Measurements from ENCODE around the gene CUL1.

The CUL1 gene

DNA sequence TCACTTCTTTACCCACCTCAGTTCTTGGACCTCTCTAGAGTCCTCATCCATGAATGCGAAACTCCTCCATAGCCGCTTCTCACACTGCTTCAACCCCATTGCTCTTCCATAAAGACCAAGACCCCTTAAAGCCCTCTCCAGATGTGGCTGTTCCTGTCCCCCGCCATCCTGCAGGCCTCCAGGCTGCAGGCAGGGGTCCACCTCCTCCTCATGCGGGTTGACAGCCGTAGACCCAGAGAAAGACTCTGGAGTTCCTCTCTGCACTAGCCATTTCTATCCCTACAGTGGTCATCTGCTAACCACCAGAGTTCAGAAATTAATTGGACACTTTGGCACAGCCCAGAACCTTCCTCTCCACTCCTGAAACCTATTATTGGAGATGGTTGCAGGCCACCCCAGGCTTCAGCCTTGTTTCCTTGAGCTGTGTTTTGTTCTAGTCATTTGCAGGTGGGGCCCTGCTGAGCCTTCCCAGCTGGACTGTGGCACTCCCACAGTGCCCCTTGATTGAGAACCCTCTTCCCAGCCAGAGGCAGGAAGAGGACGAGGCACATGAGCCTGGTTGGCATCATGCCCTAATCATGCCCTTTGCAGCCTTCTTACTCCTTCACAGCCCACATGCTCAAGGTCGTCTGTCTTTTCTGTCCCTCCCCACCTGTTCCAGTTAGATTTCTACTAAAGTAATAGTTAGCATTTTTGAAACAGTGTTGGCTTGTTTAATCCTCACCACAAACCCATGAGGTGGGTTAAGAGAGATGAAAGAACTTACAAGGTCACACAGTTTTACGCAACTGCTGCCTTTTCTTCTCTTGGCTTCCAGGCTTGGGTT, 23.9 kb downstream of the CUL1 start:
- no peak overlapping the region for H3K4me3 ChIP-seq (replicated peaks in 1 of 2; ENCODE audit: low read depth in 2 of 2, low read length in 2 of 2)
- TF ChIP-seq, protein P1, sequence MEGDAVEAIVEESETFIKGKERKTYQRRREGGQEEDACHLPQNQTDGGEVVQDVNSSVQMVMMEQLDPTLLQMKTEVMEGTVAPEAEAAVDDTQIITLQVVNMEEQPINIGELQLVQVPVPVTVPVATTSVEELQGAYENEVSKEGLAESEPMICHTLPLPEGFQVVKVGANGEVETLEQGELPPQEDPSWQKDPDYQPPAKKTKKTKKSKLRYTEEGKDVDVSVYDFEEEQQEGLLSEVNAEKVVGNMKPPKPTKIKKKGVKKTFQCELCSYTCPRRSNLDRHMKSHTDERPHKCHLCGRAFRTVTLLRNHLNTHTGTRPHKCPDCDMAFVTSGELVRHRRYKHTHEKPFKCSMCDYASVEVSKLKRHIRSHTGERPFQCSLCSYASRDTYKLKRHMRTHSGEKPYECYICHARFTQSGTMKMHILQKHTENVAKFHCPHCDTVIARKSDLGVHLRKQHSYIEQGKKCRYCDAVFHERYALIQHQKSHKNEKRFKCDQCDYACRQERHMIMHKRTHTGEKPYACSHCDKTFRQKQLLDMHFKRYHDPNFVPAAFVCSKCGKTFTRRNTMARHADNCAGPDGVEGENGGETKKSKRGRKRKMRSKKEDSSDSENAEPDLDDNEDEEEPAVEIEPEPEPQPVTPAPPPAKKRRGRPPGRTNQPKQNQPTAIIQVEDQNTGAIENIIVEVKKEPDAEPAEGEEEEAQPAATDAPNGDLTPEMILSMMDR (IDR thresholded peaks at IDR 0.05; ENCODE audit: low read depth, low read length) = no peak
- peak in 1 of 2 donors; percentile 22 for DNase-seq (ENCODE audit: low read depth in 2 of 2)

DNA sequence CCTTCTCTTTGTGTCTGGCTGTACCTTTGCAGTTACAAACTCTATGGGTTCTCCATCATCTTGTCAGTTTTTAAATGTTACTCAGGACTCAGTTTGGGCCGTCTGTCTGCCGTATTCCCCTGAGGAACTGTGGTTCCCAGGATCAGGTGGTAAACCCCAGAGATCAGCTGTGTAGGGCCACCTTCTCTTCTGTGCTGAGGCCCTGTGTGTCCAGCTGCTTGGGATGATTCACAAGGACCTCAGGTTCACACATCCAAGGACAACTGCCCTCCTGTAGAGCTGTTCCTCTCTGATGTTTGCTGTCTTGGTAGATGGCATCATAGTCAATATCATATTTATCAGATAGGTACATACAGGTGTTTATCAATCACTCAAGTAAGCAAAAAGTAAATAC, 24.5 kb downstream of the CUL1 start:
- H3K4me3 ChIP-seq (replicated peaks in 1 of 2; ENCODE audit: low read depth in 2 of 2, low read length in 2 of 2) = no peak overlapping the region
- no peak for DNase-seq (ENCODE audit: low read depth in 2 of 2)
- TF ChIP-seq, protein P1 (IDR thresholded peaks at IDR 0.05; ENCODE audit: low read depth, low read length) = no peak

DNA sequence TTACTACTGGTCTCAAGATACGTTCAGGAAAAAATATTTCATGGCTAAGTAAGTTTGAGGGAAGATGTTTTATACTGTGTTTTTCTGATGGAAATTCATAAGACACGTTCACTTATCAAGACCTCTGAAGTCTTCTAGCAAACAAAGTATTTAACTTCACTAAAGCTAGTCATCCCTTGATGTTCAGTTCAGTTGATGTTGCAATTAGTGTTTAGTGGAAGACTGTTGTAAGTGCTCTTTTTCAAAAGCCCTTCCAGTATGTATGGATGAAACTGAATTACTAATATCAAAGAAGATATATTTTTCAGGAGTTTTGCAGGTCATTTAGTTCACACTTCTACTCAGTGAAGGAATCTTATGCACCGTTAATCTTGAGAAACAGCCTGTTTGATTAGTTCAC, 25.1 kb downstream of the CUL1 start:
- DNase-seq (ENCODE audit: low read depth in 2 of 2) = peak; percentile 24 to 35
- H3K4me3 ChIP-seq (replicated peaks in 1 of 2; ENCODE audit: low read depth in 2 of 2, low read length in 2 of 2) = no peak overlapping the region
- TF ChIP-seq, protein P1 (IDR thresholded peaks at IDR 0.05; ENCODE audit: low read depth, low read length) = no peak

DNA sequence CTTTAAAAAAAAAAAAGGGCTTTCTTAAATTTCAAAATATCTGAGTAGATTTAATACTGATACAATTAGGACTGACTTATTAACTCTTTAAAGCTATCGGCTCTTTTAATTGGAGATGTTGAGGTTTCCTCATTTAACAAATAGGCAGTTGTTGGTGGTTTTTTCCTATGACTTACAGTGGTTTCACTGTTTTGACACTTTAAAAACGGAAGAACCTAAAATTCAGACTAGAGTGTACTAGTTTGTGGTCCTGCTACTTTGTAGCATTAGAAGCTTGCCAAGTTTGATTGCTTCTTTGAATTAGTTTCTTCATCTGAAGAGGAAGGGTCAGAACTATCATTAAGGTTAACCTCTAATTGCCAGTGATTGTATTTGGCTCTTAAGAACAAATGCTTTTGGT, 27.7 kb downstream of the CUL1 start:
- TF ChIP-seq, protein P1 (IDR thresholded peaks at IDR 0.05; ENCODE audit: low read depth, low read length) = no peak
- H3K4me3 ChIP-seq (replicated peaks in 1 of 2; ENCODE audit: low read depth in 2 of 2, low read length in 2 of 2) = no peak overlapping the region
- no peak for DNase-seq (ENCODE audit: low read depth in 2 of 2)

DNA sequence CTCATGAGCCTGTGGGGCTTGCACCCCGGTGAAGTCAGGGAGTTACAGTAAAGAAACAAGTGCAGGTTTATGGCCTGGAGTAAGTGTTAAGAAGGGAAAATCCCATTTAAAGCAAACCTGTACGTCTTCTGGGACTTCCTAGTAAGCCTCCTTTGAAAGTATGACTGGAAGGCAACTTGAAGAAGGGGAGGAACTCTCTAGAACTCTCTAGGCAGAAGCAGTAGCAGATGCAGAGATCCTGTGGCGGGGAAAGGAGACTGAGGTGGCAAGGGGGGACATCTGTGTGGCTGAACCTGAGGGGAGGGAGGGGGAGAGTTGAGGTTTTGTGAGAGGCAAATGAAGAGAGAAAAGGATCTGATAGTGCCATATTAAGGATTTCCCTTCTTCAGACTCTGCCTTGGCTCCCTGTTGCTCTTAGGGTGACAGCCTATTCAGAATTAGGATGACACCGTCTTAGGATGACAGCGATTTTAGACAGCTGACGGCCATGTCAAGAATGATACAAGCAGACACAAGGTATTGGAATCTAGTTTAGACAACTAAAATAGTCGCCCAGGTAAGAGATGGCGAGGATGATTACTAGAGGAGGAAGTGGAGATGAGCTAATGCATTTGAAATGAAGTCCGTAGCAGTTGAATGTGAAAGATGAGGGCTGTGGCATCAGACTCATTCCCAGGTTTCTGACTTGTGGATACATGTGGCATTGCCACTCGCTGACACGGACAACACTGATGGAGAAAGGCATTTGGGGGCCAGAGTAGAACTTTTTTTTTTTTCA, 29.0 kb downstream of the CUL1 start:
- no peak for DNase-seq (ENCODE audit: low read depth in 2 of 2)
- TF ChIP-seq, protein P1 (IDR thresholded peaks at IDR 0.05; ENCODE audit: low read depth, low read length) = no peak
- no peak overlapping the region for H3K4me3 ChIP-seq (replicated peaks in 1 of 2; ENCODE audit: low read depth in 2 of 2, low read length in 2 of 2)

DNA sequence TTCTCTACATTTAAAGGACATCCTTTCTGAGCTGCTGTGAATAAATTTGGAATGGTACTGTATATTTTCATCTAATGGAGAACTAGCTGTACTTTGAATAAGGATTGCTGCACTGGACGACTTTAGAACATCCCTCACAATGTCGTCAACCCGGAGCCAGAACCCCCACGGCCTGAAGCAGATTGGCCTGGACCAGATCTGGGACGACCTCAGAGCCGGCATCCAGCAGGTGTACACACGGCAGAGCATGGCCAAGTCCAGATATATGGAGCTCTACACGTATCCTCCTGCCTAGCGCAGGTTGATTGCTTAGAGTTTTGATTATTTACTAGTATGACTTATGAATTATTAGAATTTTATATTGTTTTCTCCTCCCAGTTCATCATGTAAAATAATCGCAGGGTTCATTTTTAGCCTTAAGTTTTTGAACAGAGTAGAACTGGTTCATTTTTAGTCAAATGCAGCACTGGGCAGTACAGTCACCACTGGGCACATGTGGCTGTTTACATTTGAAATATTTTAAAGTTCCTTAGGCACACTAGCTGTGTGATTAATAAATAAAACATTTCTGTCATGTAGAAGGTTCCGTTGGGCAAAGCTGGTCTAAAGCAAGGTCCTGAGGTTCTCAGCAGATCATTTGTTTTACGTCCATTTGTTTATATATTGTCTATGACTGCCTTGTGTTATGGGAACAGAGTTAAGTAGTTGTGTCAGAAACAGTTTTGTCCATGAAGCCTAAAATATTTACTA, 31.5 kb downstream of the CUL1 start:
- no peak overlapping the region for H3K4me3 ChIP-seq (replicated peaks in 1 of 2; ENCODE audit: low read depth in 2 of 2, low read length in 2 of 2)
- peak in 1 of 2 donors; percentile 65 for DNase-seq (ENCODE audit: low read depth in 2 of 2)
- TF ChIP-seq, protein P1 (IDR thresholded peaks at IDR 0.05; ENCODE audit: low read depth, low read length) = no peak

Measured in cardiac fibroblast (primary cell).